SK-N-SH (cell line): ENCODE results near the gene SGPL1. TPM values are rescaled to one million over a fixed set of nuclear protein-coding genes. Genes with fewer than 3 reads are reported as not detected.

Source experiments
- CTCF ChIA-PET: fragments of 300-600, 350-600 bp; formaldehyde crosslinking; extraction: SDS; loops from one replicate; lab custom pipeline; 2021; lab: Yijun Ruan, JAX
- POLR2A ChIA-PET: fragments of 350-600 bp; sonication (Branson Sonifier 250); formaldehyde crosslinking; extraction: SDS; loops from one replicate; lab custom pipeline; 2020; ENCODE audit warnings: antibody characterized with exemption, inconsistent platforms; lab: Yijun Ruan, JAX
- DNase-seq: peaks from one replicate; pipeline ENCODE4 v3.0.0; 2012
- H2AFZ ChIP-seq: fragments of 200-600 bp; sonication (generic); 2 replicates; pipeline ENCODE4 v1.8.1; 2016; ENCODE audit warnings: antibody characterized with exemption, mild to moderate bottlenecking, low read depth
- H3F3A ChIP-seq: fragments of 200-600 bp; sonication (generic); replicated peaks from 2 replicates; pipeline ENCODE3; 2016; ENCODE audit warnings: antibody characterized with exemption, mild to moderate bottlenecking; ENCODE audit not compliant: insufficient read depth
- H3K27ac ChIP-seq, 2 experiments: fragments of 200-500 bp in 1 of 2; fragments of 200-600 bp in 1 of 2; sonication (Bioruptor generic) in 1 of 2; sonication (generic), shearing (Covaris generic) in 1 of 2; 2 replicates each; pipeline versions ENCODE4 v1.5.1 to v1.6.1; 2014 to 2016; ENCODE audit warnings: low read depth in 2 of 2, inconsistent platforms in 1 of 2, low read length in 1 of 2, mild to moderate bottlenecking in 1 of 2, mixed read lengths in 1 of 2
- H3K27me3 ChIP-seq: fragments of 200-600 bp; sonication (generic), shearing (Covaris generic); 2 replicates; pipeline ENCODE4 v1.6.1; 2016; ENCODE audit warnings: mixed run types; ENCODE audit not compliant: insufficient read depth
- H3K36me3 ChIP-seq, 2 experiments: fragments of 200-500 bp in 1 of 2; fragments of 200-600 bp in 1 of 2; sonication (Bioruptor generic) in 1 of 2; sonication (generic) in 1 of 2; replicated peaks in 1 of 2; 2 replicates each; pipeline versions ENCODE3 to v1.5.1; 2014 to 2016; ENCODE audit warnings: low read length in 1 of 2, mild to moderate bottlenecking in 1 of 2; ENCODE audit not compliant: insufficient read depth in 2 of 2, control insufficient read depth in 1 of 2
- H3K4me1 ChIP-seq, 2 experiments: fragments of 200-500 bp in 1 of 2; fragments of 200-600 bp in 1 of 2; sonication (Bioruptor generic) in 1 of 2; sonication (generic), shearing (Covaris generic) in 1 of 2; 2 replicates each; pipeline versions ENCODE4 v1.5.1 to v1.6.1; 2014 to 2016; ENCODE audit warnings: low read depth in 1 of 2, low read length in 1 of 2, mixed run types in 1 of 2; ENCODE audit not compliant: insufficient read depth in 2 of 2, control insufficient read depth in 1 of 2
- H3K4me2 ChIP-seq: fragments of 200-600 bp; sonication (generic), shearing (Covaris generic); 2 replicates; pipeline ENCODE4 v1.6.1; 2017; ENCODE audit warnings: mixed run types
- H3K4me3 ChIP-seq, 2 experiments: fragments of 200-500 bp in 1 of 2; fragments of 200-600 bp in 1 of 2; sonication (Bioruptor generic) in 1 of 2; sonication (generic), shearing (Covaris generic) in 1 of 2; 2 replicates each; pipeline versions ENCODE4 v1.5.1 to v1.8.1; 2014 to 2016; ENCODE audit warnings: low read depth in 2 of 2, inconsistent platforms in 1 of 2, low read length in 1 of 2, mild to moderate bottlenecking in 1 of 2, mixed read lengths in 1 of 2, moderate library complexity in 1 of 2
- H3K79me2 ChIP-seq: fragments of 200-600 bp; sonication (generic); 2 replicates; pipeline ENCODE4 v1.8.1; 2017; ENCODE audit warnings: mild to moderate bottlenecking; ENCODE audit not compliant: insufficient read depth
- H3K9ac ChIP-seq: fragments of 200-600 bp; sonication (generic); 2 replicates; pipeline ENCODE4 v1.6.1; 2017; ENCODE audit warnings: mixed run types
- H3K9me2 ChIP-seq: fragments of 200-600 bp; sonication (generic); 2 replicates; pipeline ENCODE4 v1.6.1; 2017; ENCODE audit warnings: mixed run types
- H3K9me3 ChIP-seq: fragments of 200-600 bp; sonication (generic); 2 replicates; pipeline ENCODE4 v1.6.1; 2017; ENCODE audit warnings: mixed run types, mild to moderate bottlenecking, moderate library complexity
- H4K20me1 ChIP-seq: fragments of 200-600 bp; sonication (generic); 2 replicates; pipeline ENCODE4 v1.6.1; 2017; ENCODE audit warnings: mild to moderate bottlenecking, mixed run types; ENCODE audit not compliant: insufficient read depth
- CHD2 ChIP-seq: fragments of 150-350 bp; IDR thresholded peaks from 2 replicates; pipeline ENCODE4 v1.6.1; 2018; ENCODE audit warnings: low read length; ENCODE audit not compliant: partially characterized antibody
- ELF1 ChIP-seq: IDR thresholded peaks from 2 replicates; pipeline ENCODE4 v1.4.0; 2012
- EP300 ChIP-seq, 2 experiments: IDR thresholded peaks; 2 replicates each; pipeline versions ENCODE4 v1.4.0 to v1.6.1; 2012; ENCODE audit warnings: borderline replicate concordance in 1 of 2, low read depth in 1 of 2, low read length in 1 of 2
- EZH2phosphoT487 ChIP-seq: fragments of 200-600 bp; sonication (generic); IDR thresholded peaks from 2 replicates; pipeline ENCODE4 v1.6.1; 2017; ENCODE audit warnings: low read depth, mixed run types, mild to moderate bottlenecking, antibody characterized with exemption, moderate library complexity, borderline replicate concordance
- FOSL2 ChIP-seq: IDR thresholded peaks from 2 replicates; pipeline ENCODE4 v1.4.0; 2012; ENCODE audit warnings: low read depth, mild to moderate bottlenecking, moderate library complexity, borderline replicate concordance
- FOXJ3 ChIP-seq: sonication (generic); formaldehyde crosslinking; IDR thresholded peaks from 2 replicates; pipeline ENCODE4 v1.5.1; 2020; ENCODE audit warnings: mild to moderate bottlenecking, missing genetic modification reagents
- GABPA ChIP-seq: IDR thresholded peaks from 2 replicates; pipeline ENCODE4 v1.4.0; 2012; ENCODE audit warnings: low read depth, mild to moderate bottlenecking
- JUND ChIP-seq: IDR thresholded peaks from 2 replicates; pipeline ENCODE4 v1.4.0; 2012
- MXI1 ChIP-seq: IDR thresholded peaks from 2 replicates; pipeline ENCODE4 v1.6.1; 2012; ENCODE audit warnings: mild to moderate bottlenecking, low read depth, low read length, improper control_type of control experiment
- POLR2AphosphoS5 ChIP-seq: IDR thresholded peaks from 2 replicates; pipeline ENCODE4 v1.6.1; 2012; ENCODE audit warnings: low read depth, low read length
- RAD21 ChIP-seq: IDR thresholded peaks from 2 replicates; pipeline ENCODE4 v1.6.1; 2012; ENCODE audit warnings: mild to moderate bottlenecking, low read length
- RCOR1 ChIP-seq: fragments of 150-350 bp; IDR thresholded peaks from 2 replicates; pipeline ENCODE4 v1.6.1; 2017; ENCODE audit warnings: antibody characterized with exemption, low read length
- RFX5 ChIP-seq: IDR thresholded peaks from 2 replicates; pipeline ENCODE4 v1.6.1; 2012; ENCODE audit warnings: mild to moderate bottlenecking, improper control_type of control experiment, low read length
- RXRA ChIP-seq: IDR thresholded peaks from 2 replicates; pipeline ENCODE4 v1.4.0; 2012; ENCODE audit warnings: low read depth, mild to moderate bottlenecking, borderline replicate concordance
- SIN3A ChIP-seq: IDR thresholded peaks from 2 replicates; pipeline ENCODE4 v1.6.1; 2012; ENCODE audit warnings: low read depth, mild to moderate bottlenecking, low read length, moderate library complexity, borderline replicate concordance
- TAF1 ChIP-seq: IDR thresholded peaks from 2 replicates; pipeline ENCODE4 v1.6.1; 2012; ENCODE audit warnings: low read depth, mild to moderate bottlenecking, low read length, moderate library complexity, borderline replicate concordance
- TCF12 ChIP-seq: IDR thresholded peaks from 2 replicates; pipeline ENCODE4 v1.4.0; 2012
- USF1 ChIP-seq: IDR thresholded peaks from 2 replicates; pipeline ENCODE4 v1.4.0; 2012; ENCODE audit warnings: low read depth, borderline replicate concordance
- WGBS: methylation state at CpG from one replicate; pipeline ENCODE4 v1.1.6; 2017; ENCODE audit warnings: low lambda C conversion rate; 5-methylcytosine and 5-hydroxymethylcytosine counted together
- polyA plus RNA-seq, 3 experiments: library from polyadenylated mRNA; depleted of rRNA; stranded (reverse); fragments of >200 nt; gene quantifications; 2 replicates each; pipeline ENCODE4 v1.2.3, GENCODE V29; 2012
- TF ChIP-seq, protein P1 (sequence below): IDR thresholded peaks from 2 replicates; pipeline ENCODE4 v1.6.1; 2012; ENCODE audit warnings: mild to moderate bottlenecking, low read depth, low read length, moderate library complexity

SGPL1 gene
- polyA plus RNA-seq, 1 of the 3 experiments (the other 2 are of a cell fraction), result 11.8 TPM

DNA sequence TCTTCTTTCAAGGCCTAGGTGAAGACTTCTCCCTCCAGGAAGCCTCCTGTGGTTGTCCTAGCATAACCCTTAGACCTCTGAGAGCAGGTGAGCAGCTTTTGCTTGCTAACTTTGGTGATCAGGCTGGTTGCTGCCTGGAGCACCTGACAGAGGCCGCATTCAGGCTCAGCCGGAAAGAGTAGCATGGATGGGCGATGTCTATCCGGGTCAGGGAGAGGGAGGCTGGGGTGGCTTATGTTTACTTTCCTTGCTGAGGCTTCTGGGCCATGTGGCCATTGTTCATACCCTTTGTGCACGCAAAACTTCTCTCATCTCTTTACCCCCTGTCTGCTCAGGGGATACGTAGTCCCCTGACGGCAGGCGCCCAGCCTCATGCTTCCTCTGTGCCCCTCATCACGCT, 100.1 kb downstream of the SGPL1 start:
- H2AFZ ChIP-seq, result no peak overlapping the region
- no peaks in the 10 kb centered on the region for H3F3A ChIP-seq
- no peaks in the 10 kb centered on the region for H3K36me3 ChIP-seq
- peaks cover 0 to 22% of the 10 kb centered on the region in 2 experiments; a peak in 1 of 4 replicates for H3K4me1 ChIP-seq
- WGBS, result 69% methylated on average over 6 of the region's 9 CpGs
- no peaks in the 10 kb centered on the region for H3K9me3 ChIP-seq
- no peak overlapping the region for H3K4me2 ChIP-seq
- no peaks in the 10 kb centered on the region for H4K20me1 ChIP-seq
- H3K27ac ChIP-seq, result no peak overlapping the region
- H3K9ac ChIP-seq, result no peak overlapping the region
- CTCF ChIA-PET, result interaction anchor here (2.8 to 7.8 kb wide), 2 partner anchors 10 to 12 kb away, joined by 17 to 65 read pairs; no protein-coding TSS in a partner anchor
- POLR2A ChIA-PET, result no interaction called here
- H3K4me3 ChIP-seq, result no peak overlapping the region
- no peaks in the 10 kb centered on the region for H3K9me2 ChIP-seq
- H3K79me2 ChIP-seq, result no peaks in the 10 kb centered on the region
- peaks cover 25% of the 10 kb centered on the region for H3K27me3 ChIP-seq
- DNase-seq, result no peak
- TF ChIP-seq RCOR1, result no peak
- TF ChIP-seq, protein P1, sequence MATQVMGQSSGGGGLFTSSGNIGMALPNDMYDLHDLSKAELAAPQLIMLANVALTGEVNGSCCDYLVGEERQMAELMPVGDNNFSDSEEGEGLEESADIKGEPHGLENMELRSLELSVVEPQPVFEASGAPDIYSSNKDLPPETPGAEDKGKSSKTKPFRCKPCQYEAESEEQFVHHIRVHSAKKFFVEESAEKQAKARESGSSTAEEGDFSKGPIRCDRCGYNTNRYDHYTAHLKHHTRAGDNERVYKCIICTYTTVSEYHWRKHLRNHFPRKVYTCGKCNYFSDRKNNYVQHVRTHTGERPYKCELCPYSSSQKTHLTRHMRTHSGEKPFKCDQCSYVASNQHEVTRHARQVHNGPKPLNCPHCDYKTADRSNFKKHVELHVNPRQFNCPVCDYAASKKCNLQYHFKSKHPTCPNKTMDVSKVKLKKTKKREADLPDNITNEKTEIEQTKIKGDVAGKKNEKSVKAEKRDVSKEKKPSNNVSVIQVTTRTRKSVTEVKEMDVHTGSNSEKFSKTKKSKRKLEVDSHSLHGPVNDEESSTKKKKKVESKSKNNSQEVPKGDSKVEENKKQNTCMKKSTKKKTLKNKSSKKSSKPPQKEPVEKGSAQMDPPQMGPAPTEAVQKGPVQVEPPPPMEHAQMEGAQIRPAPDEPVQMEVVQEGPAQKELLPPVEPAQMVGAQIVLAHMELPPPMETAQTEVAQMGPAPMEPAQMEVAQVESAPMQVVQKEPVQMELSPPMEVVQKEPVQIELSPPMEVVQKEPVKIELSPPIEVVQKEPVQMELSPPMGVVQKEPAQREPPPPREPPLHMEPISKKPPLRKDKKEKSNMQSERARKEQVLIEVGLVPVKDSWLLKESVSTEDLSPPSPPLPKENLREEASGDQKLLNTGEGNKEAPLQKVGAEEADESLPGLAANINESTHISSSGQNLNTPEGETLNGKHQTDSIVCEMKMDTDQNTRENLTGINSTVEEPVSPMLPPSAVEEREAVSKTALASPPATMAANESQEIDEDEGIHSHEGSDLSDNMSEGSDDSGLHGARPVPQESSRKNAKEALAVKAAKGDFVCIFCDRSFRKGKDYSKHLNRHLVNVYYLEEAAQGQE, result no peak
- no peak for TF ChIP-seq TCF12
- no peak for TF ChIP-seq MXI1
- TF ChIP-seq EP300 (IDR thresholded peaks at IDR 0.05; ENCODE audit: borderline replicate concordance in 1 of 2, low read depth in 1 of 2, low read length in 1 of 2), result no peak
- no peak for TF ChIP-seq CHD2
- TF ChIP-seq USF1, result no peak
- no peak for TF ChIP-seq JUND
- no peak for TF ChIP-seq TAF1
- no peak for TF ChIP-seq POLR2AphosphoS5
- TF ChIP-seq SIN3A, result no peak
- no peak for TF ChIP-seq EZH2phosphoT487
- no peak for TF ChIP-seq FOXJ3 (CRISPR knock-in tag)
- no peak for TF ChIP-seq ELF1
- no peak for TF ChIP-seq RXRA
- TF ChIP-seq FOSL2, result no peak
- no peak for TF ChIP-seq RAD21
- no peak for TF ChIP-seq RFX5
- no peak for TF ChIP-seq GABPA
